ENCODE measurements around the gene TBC1D10A. TPM values are rescaled to one million over a fixed set of nuclear protein-coding genes. Genes with fewer than 3 reads are reported as not detected.

The TBC1D10A gene
- total RNA-seq, 1 experiment from 2014 or later: 18.6 TPM

GRCh38 chr22:30289141-30289979 is 37.4 kb downstream of the TBC1D10A start, which contains the start of gene CASTOR1:
Gene CASTOR1 (minus strand): TSS chr22:30289505. CDS start chr22:30289497, 8 bp downstream.
- Histone ChIP-seq H4K20me1 (ENCODE audit: insufficient read depth) (no peaks in the 10 kb centered on the region), H3K9ac (ENCODE audit: low read length) (peak within 1 kb of the TSS; percentile 70), H3K79me2 (ENCODE audit: insufficient read depth, low read length) (no peaks in the 10 kb centered on the region), H3K4me2 (ENCODE audit: low read length) (peak within 1 kb of the TSS; percentile 97), H3K4me3 (replicated peaks in 1 of 2; ENCODE audit: low read depth in 1 of 2, low read length in 2 of 2) (peak within 1 kb of the TSS; percentile 65 to 80), H3K4me1 (ENCODE audit: control insufficient read depth in 1 of 2, insufficient read depth in 2 of 2, low read length in 2 of 2) (peaks cover 37 to 54% of the 10 kb centered on the region in 2 experiments), H2AFZ (ENCODE audit: low read depth, low read length, poor library complexity, severe bottlenecking) (no peak within 1 kb of the TSS), H3K36me3 (ENCODE audit: control insufficient read depth in 1 of 2, insufficient read depth in 2 of 2, low read length in 2 of 2) (peaks cover 2 to 4% of the 10 kb centered on the region in 2 experiments; a peak in 2 of 4 replicates), H3K27me3 (ENCODE audit: insufficient read depth, low read length) (no peaks in the 10 kb centered on the region), H3K27ac (ENCODE audit: low read depth, low read length) (peak within 1 kb of the TSS; percentile 53), H3K9me2 (ENCODE audit: insufficient read depth) (no peaks in the 10 kb centered on the region), H3K9me3 (ENCODE audit: control insufficient read depth in 1 of 2, insufficient read depth in 1 of 2, low read depth in 1 of 2, low read length in 2 of 2) (no peaks in the 10 kb centered on the region)
- RAD21 ChIA-PET (ENCODE audit: low non-redundant PET in 1 of 2, low total read pairs in 2 of 2, uncharacterized antibody in 2 of 2, unreplicated experiment in 2 of 2): interaction anchor here (0.8 to 2.0 kb wide), 3 partner anchors 38 to 95 kb away, joined by 3 to 21 read pairs (median 3); partner anchors contain the start of gene TBC1D10A (in 2 of the 2)
- POLR2A ChIA-PET: interaction anchor here (0.7 to 1.9 kb wide), 5 partner anchors 12 to 134 kb away, joined by 3 to 10 read pairs (median 6); partner anchors contain the start of gene TBC1D10A
- CTCF ChIA-PET: interaction anchor here (1.0 to 5.4 kb wide), 8 partner anchors 13 to 184 kb away, joined by 3 to 81 read pairs (median 5); partner anchors contain the start of genes RNF215 and TBC1D10A
- intact Hi-C loops (cut with micrococcal nuclease): loop anchor here (1.0 to 5.0 kb wide), 2 partner anchors 38 to 138 kb away; partner anchors contain the start of gene MTFP1
- DNase-seq (ENCODE audit: low read depth, low spot score) (peak; percentile 96), ATAC-seq (peak; percentile 87)
- BruUV-seq (replicated peaks): no TSS peak
- TF ChIP-seq SP1 (IDR thresholded peaks at IDR 0.05; ENCODE audit: low read depth): peak; percentile 47
- no peak for TF ChIP-seq ELF1 (IDR thresholded peaks at IDR 0.05; ENCODE audit: borderline replicate concordance, low read depth)
- TF ChIP-seq SRF (IDR thresholded peaks at IDR 0.05; ENCODE audit: low read depth): no peak
- no peak for TF ChIP-seq ZNF274 (IDR thresholded peaks at IDR 0.05; ENCODE audit: low read depth, low read length)
- no peak for TF ChIP-seq JUND (IDR thresholded peaks at IDR 0.05)
- TF ChIP-seq SIN3A (IDR thresholded peaks at IDR 0.05; ENCODE audit: low read depth): no peak
- TF ChIP-seq, protein P1, sequence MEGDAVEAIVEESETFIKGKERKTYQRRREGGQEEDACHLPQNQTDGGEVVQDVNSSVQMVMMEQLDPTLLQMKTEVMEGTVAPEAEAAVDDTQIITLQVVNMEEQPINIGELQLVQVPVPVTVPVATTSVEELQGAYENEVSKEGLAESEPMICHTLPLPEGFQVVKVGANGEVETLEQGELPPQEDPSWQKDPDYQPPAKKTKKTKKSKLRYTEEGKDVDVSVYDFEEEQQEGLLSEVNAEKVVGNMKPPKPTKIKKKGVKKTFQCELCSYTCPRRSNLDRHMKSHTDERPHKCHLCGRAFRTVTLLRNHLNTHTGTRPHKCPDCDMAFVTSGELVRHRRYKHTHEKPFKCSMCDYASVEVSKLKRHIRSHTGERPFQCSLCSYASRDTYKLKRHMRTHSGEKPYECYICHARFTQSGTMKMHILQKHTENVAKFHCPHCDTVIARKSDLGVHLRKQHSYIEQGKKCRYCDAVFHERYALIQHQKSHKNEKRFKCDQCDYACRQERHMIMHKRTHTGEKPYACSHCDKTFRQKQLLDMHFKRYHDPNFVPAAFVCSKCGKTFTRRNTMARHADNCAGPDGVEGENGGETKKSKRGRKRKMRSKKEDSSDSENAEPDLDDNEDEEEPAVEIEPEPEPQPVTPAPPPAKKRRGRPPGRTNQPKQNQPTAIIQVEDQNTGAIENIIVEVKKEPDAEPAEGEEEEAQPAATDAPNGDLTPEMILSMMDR (IDR thresholded peaks at IDR 0.05 in 2 of 3, conservative IDR thresholded peaks at IDR 0.05 in 1 of 3; ENCODE audit: borderline replicate concordance in 1 of 3, insufficient read depth in 1 of 3, low read depth in 2 of 3, low read length in 2 of 3): no peak
- TF ChIP-seq EGR1 (IDR thresholded peaks at IDR 0.05; ENCODE audit: low read depth): no peak; the same call in 1 of the 2 replicates
- TF ChIP-seq POLR2A (IDR thresholded peaks at IDR 0.05; ENCODE audit: borderline replicate concordance, extremely low read depth, insufficient read depth, insufficient read length): no peak
- peak; percentile 46; the same call in 1 of the 2 replicates for TF ChIP-seq ZFX (IDR thresholded peaks at IDR 0.05)
- TF ChIP-seq, protein P2, sequence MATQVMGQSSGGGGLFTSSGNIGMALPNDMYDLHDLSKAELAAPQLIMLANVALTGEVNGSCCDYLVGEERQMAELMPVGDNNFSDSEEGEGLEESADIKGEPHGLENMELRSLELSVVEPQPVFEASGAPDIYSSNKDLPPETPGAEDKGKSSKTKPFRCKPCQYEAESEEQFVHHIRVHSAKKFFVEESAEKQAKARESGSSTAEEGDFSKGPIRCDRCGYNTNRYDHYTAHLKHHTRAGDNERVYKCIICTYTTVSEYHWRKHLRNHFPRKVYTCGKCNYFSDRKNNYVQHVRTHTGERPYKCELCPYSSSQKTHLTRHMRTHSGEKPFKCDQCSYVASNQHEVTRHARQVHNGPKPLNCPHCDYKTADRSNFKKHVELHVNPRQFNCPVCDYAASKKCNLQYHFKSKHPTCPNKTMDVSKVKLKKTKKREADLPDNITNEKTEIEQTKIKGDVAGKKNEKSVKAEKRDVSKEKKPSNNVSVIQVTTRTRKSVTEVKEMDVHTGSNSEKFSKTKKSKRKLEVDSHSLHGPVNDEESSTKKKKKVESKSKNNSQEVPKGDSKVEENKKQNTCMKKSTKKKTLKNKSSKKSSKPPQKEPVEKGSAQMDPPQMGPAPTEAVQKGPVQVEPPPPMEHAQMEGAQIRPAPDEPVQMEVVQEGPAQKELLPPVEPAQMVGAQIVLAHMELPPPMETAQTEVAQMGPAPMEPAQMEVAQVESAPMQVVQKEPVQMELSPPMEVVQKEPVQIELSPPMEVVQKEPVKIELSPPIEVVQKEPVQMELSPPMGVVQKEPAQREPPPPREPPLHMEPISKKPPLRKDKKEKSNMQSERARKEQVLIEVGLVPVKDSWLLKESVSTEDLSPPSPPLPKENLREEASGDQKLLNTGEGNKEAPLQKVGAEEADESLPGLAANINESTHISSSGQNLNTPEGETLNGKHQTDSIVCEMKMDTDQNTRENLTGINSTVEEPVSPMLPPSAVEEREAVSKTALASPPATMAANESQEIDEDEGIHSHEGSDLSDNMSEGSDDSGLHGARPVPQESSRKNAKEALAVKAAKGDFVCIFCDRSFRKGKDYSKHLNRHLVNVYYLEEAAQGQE (IDR thresholded peaks at IDR 0.05; ENCODE audit: low read depth): no peak
- peak; percentile 68; the same call in 1 of the 2 replicates for TF ChIP-seq MAX (IDR thresholded peaks at IDR 0.05)
- TF ChIP-seq EZH2 (IDR thresholded peaks at IDR 0.05): no peak
- no peak for TF ChIP-seq FOSL1 (IDR thresholded peaks at IDR 0.05; ENCODE audit: low read depth)
- TF ChIP-seq ATF3 (IDR thresholded peaks at IDR 0.05): no peak
- no peak for TF ChIP-seq ZBTB33 (IDR thresholded peaks at IDR 0.05; ENCODE audit: extremely low read depth, insufficient replicate concordance, low read length)
- TF ChIP-seq TCF7L2 (IDR thresholded peaks at IDR 0.05; ENCODE audit: borderline replicate concordance, extremely low read depth, insufficient read depth, insufficient read length): peak; percentile 83
- no peak for TF ChIP-seq RAD21 (IDR thresholded peaks at IDR 0.05; ENCODE audit: low read depth)

Data from HCT116 (cell line).